Loucy (cell line): ENCODE data around the gene ID1.
A peak's percentile ranks its signal among the peaks of the same experiment; 100 is the strongest.

Experiments used
- H2AFZ ChIP-seq: fragments of 200-600 bp; sonication (generic); 2 replicates; pipeline ENCODE4 v1.6.0; 2016; ENCODE audit warnings: antibody characterized with exemption, mild to moderate bottlenecking, low read length, moderate library complexity
- H3F3A ChIP-seq: fragments of 200-600 bp; 2 replicates; pipeline ENCODE4 v1.6.0; 2016; ENCODE audit warnings: antibody characterized with exemption, low read depth, mild to moderate bottlenecking
- H3K27me3 ChIP-seq: fragments of 200-600 bp; sonication (generic); 2 replicates; pipeline ENCODE4 v1.6.1; 2014; ENCODE audit warnings: low read length, mild to moderate bottlenecking; ENCODE audit not compliant: insufficient read depth, poor library complexity, severe bottlenecking
- H3K36me3 ChIP-seq: fragments of 200-600 bp; sonication (generic); 2 replicates; pipeline ENCODE4 v1.6.1; 2016; ENCODE audit warnings: low read length; ENCODE audit not compliant: insufficient read depth
- H3K4me1 ChIP-seq: fragments of 200-600 bp; sonication (generic); 2 replicates; pipeline ENCODE4 v1.5.1; 2014; ENCODE audit warnings: low read length, mild to moderate bottlenecking; ENCODE audit not compliant: insufficient read depth, poor library complexity, severe bottlenecking
- H3K4me2 ChIP-seq: fragments of 200-600 bp; sonication (generic); 2 replicates; pipeline ENCODE4 v1.6.0; 2014; ENCODE audit warnings: antibody characterized with exemption, low read length, low read depth, mild to moderate bottlenecking; ENCODE audit not compliant: poor library complexity, severe bottlenecking
- H3K4me3 ChIP-seq: fragments of 200-600 bp; sonication (generic); 2 replicates; pipeline ENCODE4 v1.5.1; 2014; ENCODE audit warnings: low read length, mild to moderate bottlenecking, mixed read lengths; ENCODE audit not compliant: poor library complexity, severe bottlenecking
- H3K79me2 ChIP-seq: fragments of 200-600 bp; sonication (generic); 2 replicates; pipeline ENCODE4 v1.6.1; 2014; ENCODE audit warnings: low read length; ENCODE audit not compliant: insufficient read depth
- H3K9ac ChIP-seq: fragments of 200-600 bp; sonication (generic); 2 replicates; pipeline ENCODE4 v1.6.0; 2014; ENCODE audit warnings: mild to moderate bottlenecking, low read depth, low read length, moderate library complexity; ENCODE audit not compliant: poor library complexity, severe bottlenecking
- H3K9me2 ChIP-seq: fragments of 200-600 bp; sonication (generic); replicated peaks from 2 replicates; pipeline ENCODE4 v1.6.1; 2016; ENCODE audit warnings: low read depth, low read length, mixed read lengths
- H3K9me3 ChIP-seq: fragments of 200-600 bp; sonication (generic); 2 replicates; pipeline ENCODE4 v1.6.1; 2014; ENCODE audit warnings: mild to moderate bottlenecking, antibody characterized with exemption, low read length, low read depth; ENCODE audit not compliant: insufficient read depth
- H4K20me1 ChIP-seq: fragments of 200-600 bp; sonication (generic); 2 replicates; pipeline ENCODE4 v1.6.0; 2014; ENCODE audit warnings: antibody characterized with exemption, low read length, mild to moderate bottlenecking; ENCODE audit not compliant: insufficient read depth, poor library complexity, severe bottlenecking
- EZH2phosphoT487 ChIP-seq: fragments of 200-600 bp; IDR thresholded peaks from 2 replicates; pipeline ENCODE4 v1.6.1; 2018; ENCODE audit warnings: antibody characterized with exemption, mild to moderate bottlenecking, moderate library complexity, borderline replicate concordance
- TF ChIP-seq, protein P1 (sequence below): fragments of 200-600 bp; sonication (generic); conservative IDR thresholded peaks from 2 replicates; pipeline ENCODE4 v1.5.1; 2014; ENCODE audit warnings: mild to moderate bottlenecking, antibody characterized with exemption, low read length

The ID1 gene

DNA sequence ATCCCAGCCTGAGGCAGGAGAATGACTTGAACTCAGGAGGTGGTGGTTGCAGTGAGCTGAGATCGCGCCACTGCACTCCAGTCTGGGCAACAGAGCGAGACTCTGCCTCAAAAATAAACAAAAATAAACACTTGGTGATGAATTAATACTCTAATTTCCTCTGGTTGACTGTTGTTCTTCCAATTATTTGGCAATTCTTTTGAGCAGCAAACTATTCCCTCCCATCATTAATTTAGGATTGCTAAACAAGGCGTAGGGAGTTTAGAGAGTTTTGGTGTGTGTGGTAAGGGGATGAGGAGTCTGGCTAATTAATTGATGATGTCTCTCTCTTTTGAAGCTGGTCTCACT is 2.7 kb upstream of the ID1 start:
- no peaks in the 10 kb centered on the region for H3K36me3 ChIP-seq
- H3K4me1 ChIP-seq: peaks cover 23% of the 10 kb centered on the region
- no peak overlapping the region for H3K4me3 ChIP-seq
- no peaks in the 10 kb centered on the region for H3K9me2 ChIP-seq
- H3K27me3 ChIP-seq: peaks cover 23% of the 10 kb centered on the region
- no peaks in the 10 kb centered on the region for H3F3A ChIP-seq
- H3K9me3 ChIP-seq: no peaks in the 10 kb centered on the region
- H3K9ac ChIP-seq: no peak overlapping the region
- H3K4me2 ChIP-seq: no peak overlapping the region
- TF ChIP-seq, protein P1, sequence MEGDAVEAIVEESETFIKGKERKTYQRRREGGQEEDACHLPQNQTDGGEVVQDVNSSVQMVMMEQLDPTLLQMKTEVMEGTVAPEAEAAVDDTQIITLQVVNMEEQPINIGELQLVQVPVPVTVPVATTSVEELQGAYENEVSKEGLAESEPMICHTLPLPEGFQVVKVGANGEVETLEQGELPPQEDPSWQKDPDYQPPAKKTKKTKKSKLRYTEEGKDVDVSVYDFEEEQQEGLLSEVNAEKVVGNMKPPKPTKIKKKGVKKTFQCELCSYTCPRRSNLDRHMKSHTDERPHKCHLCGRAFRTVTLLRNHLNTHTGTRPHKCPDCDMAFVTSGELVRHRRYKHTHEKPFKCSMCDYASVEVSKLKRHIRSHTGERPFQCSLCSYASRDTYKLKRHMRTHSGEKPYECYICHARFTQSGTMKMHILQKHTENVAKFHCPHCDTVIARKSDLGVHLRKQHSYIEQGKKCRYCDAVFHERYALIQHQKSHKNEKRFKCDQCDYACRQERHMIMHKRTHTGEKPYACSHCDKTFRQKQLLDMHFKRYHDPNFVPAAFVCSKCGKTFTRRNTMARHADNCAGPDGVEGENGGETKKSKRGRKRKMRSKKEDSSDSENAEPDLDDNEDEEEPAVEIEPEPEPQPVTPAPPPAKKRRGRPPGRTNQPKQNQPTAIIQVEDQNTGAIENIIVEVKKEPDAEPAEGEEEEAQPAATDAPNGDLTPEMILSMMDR: no peak
- TF ChIP-seq EZH2phosphoT487: no peak
- H2AFZ ChIP-seq: no peak overlapping the region
- H3K79me2 ChIP-seq: no peaks in the 10 kb centered on the region
- H4K20me1 ChIP-seq: no peaks in the 10 kb centered on the region

DNA sequence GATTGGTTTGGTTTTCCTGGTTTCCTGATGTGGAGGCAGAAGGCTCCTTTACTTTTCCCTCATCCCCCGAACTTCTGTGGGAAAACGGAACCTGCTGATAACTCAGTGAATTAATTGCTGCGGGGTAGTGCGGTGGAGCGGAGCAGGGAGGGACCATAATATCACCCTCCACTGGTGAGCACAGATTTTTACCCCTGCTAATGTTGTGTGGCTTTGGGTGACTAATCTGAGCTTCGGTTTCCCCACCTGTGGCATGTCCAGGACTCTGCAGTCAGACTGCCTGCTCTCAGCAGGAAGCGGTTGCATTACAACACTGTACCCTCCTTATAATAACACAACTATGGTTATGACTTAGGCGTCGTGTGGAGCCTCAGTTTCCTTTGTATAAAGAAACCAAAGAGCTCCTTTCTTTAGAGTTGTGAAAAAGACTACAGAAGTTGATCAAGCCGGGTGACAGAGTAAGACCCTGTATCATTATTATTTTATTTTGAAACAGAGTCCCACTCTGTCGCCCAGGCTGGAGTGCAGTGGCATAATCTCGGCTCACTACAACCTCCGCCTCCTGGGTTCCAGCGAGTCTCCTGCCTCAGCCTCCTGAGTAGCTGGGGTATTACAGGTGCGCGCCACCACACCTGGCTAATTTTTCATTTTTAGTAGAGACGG is 2.2 kb upstream of the ID1 start:
- Histone ChIP-seq H3F3A (no peaks in the 10 kb centered on the region), H3K9ac (no peak overlapping the region), H4K20me1 (no peaks in the 10 kb centered on the region)

DNA sequence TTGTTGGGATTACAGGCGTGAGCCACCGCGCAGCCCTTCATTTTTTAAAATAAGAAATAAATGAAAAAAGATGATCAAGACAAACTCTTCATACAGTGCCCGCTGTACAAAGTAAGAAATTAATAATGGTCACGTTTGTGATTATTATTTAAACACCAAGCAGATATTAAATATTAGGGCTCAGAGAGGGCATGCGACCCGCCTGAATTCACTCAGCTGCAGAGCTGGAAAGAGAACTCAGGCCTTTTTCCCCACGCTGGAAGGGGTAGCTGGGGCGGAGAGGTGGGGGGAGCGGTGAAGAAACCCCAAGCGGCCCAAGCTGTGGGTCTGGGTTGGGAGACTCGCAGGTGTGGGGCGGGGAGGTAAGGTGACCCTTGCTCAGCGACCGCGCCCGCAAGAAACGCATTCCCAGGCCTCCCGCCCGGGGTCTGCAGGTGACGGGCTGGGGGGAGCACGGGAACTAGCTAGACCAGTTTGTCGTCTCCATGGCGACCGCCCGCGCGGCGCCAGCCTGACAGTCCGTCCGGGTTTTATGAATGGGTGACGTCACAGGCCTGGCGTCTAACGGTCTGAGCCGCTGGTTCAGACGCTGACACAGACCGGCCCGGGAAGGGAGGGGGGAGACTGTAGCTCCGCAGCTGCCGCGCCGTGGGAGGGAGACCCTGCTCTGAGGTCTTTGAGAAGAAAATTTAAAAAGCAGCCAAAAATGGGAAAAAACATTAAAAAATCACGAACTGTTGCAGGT is 1.1 kb upstream of the ID1 start:
- H3K36me3 ChIP-seq: no peaks in the 10 kb centered on the region
- no peak overlapping the region for H3K9ac ChIP-seq
- no peaks in the 10 kb centered on the region for H3K79me2 ChIP-seq
- H2AFZ ChIP-seq: peak overlapping the region; percentile 99
- no peaks in the 10 kb centered on the region for H3F3A ChIP-seq
- H3K27me3 ChIP-seq: peaks cover 23% of the 10 kb centered on the region
- no peaks in the 10 kb centered on the region for H3K9me3 ChIP-seq
- H3K4me1 ChIP-seq: peaks cover 23% of the 10 kb centered on the region
- peak overlapping the region; percentile 96 for H3K4me2 ChIP-seq
- no peaks in the 10 kb centered on the region for H4K20me1 ChIP-seq
- no peaks in the 10 kb centered on the region for H3K9me2 ChIP-seq
- no peak for TF ChIP-seq EZH2phosphoT487
- TF ChIP-seq, protein P1: no peak
- H3K4me3 ChIP-seq: peak overlapping the region; percentile 81

More for the DNA sequence above, 2.2 kb upstream of the ID1 start:
- Histone ChIP-seq H3K9me2 (no peaks in the 10 kb centered on the region), H3K36me3 (no peaks in the 10 kb centered on the region), H3K4me3 (no peak overlapping the region), H3K4me1 (peaks cover 23% of the 10 kb centered on the region), H3K27me3 (peaks cover 23% of the 10 kb centered on the region), H3K9me3 (no peaks in the 10 kb centered on the region), H2AFZ (no peak overlapping the region), H3K4me2 (no peak overlapping the region), H3K79me2 (no peaks in the 10 kb centered on the region)
- TF ChIP-seq EZH2phosphoT487: no peak
- TF ChIP-seq, protein P1: no peak
